ENCODE data around the gene ATP10A. TPM values are rescaled to one million over a fixed set of nuclear protein-coding genes. Genes with fewer than 3 reads are reported as not detected.
A peak's percentile ranks its signal among the peaks of the same experiment; 100 is the strongest.

The ATP10A gene
- total RNA-seq, 1 donor from 2014 or later: 0.26 TPM

DNA sequence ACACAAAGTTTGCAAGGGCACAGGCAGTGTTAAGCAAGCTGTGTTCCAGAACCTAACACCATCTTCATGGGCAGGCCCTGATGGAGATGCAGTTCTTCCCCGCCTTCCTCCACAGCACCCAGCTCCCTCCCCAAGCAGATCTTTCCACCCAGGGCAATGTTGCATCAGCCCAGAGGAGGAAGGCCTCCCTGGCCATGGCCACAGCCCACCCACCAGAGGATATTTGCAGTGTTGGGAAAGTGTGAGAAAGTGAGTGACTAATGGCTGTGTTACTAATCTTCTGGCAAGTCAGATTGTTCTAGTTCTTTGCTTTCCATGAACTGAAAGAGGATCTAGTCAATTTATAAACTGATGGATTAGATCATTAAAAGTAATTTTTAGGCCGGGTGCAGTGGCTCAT, 42.0 kb upstream of the ATP10A start:
- Histone ChIP-seq H3K4me3 (ENCODE audit: low read depth, low read length) (no peak overlapping the region), H3K36me3 (ENCODE audit: control insufficient read depth, insufficient read depth, low read length) (no peaks in the 10 kb centered on the region), H3K27me3 (ENCODE audit: control insufficient read depth, insufficient read depth, low read length) (no peaks in the 10 kb centered on the region)
- peak; percentile 94 for DNase-seq (ENCODE audit: low read depth)
- TF ChIP-seq CTCF (IDR thresholded peaks at IDR 0.05; ENCODE audit: insufficient read depth, low read length, severe bottlenecking): no peak
- peak; percentile 97 for FAIRE-seq

DNA sequence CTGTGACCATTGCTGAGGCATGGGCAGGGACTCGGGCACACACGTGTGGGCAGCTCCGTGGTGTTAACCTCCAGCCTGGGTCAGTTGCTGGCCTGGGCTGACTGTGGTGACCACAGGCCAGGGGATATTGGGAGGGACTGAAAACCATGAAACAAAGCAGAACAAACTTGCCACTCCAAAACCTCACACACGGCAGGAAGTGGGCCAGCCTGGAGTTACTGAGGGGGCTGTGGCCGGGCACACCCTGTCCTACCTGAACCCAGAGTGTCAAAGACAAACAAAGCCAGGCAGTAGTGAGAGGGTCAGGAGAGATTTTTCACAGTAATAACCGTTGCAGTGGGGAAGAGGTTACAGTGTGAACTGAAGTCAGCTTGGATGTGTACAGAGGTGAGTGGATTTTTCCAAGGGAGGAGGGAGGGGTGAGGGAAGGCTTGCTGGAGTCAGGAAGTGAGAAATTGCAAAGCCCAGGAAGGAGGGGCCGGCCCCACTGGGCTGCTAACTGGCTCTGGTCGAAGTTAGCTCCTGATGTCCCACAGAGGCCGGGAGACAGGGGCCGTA, 40.0 kb upstream of the ATP10A start:
- no peak for TF ChIP-seq CTCF (IDR thresholded peaks at IDR 0.05; ENCODE audit: insufficient read depth, low read length, severe bottlenecking)
- Histone ChIP-seq H3K27me3 (ENCODE audit: control insufficient read depth, insufficient read depth, low read length) (no peaks in the 10 kb centered on the region), H3K36me3 (ENCODE audit: control insufficient read depth, insufficient read depth, low read length) (no peaks in the 10 kb centered on the region), H3K4me3 (ENCODE audit: low read depth, low read length) (no peak overlapping the region)
- DNase-seq (ENCODE audit: low read depth): peak; percentile 69
- no peak for FAIRE-seq

- DNase-seq (ENCODE audit: low read depth) (no peak), FAIRE-seq (no peak)
- Histone ChIP-seq H3K27me3 (ENCODE audit: control insufficient read depth, insufficient read depth, low read length) (no peaks in the 10 kb centered on the region), H3K36me3 (ENCODE audit: control insufficient read depth, insufficient read depth, low read length) (no peaks in the 10 kb centered on the region), H3K4me3 (ENCODE audit: low read depth, low read length) (no peak overlapping the region)
- TF ChIP-seq CTCF (IDR thresholded peaks at IDR 0.05; ENCODE audit: insufficient read depth, low read length, severe bottlenecking): no peak
Observed at GRCh38 chr15:25901811-25902605, 38.9 kb upstream of the ATP10A start.

GRCh38 chr15:25900901-25901300, 37.8 kb upstream of the ATP10A start:
- Histone ChIP-seq H3K27me3 (ENCODE audit: control insufficient read depth, insufficient read depth, low read length) (no peaks in the 10 kb centered on the region), H3K36me3 (ENCODE audit: control insufficient read depth, insufficient read depth, low read length) (no peaks in the 10 kb centered on the region), H3K4me3 (ENCODE audit: low read depth, low read length) (no peak overlapping the region)
- DNase-seq (ENCODE audit: low read depth) (peak; percentile 94), FAIRE-seq (peak; percentile 60)
- no peak for TF ChIP-seq CTCF (IDR thresholded peaks at IDR 0.05; ENCODE audit: insufficient read depth, low read length, severe bottlenecking)

- no peak for DNase-seq (ENCODE audit: low read depth)
Observed at GRCh38 chr15:25900431-25900830, 37.3 kb upstream of the ATP10A start.

More at GRCh38 chr15:25900431-25900830, 37.3 kb upstream of the ATP10A start:
- Histone ChIP-seq H3K36me3 (ENCODE audit: control insufficient read depth, insufficient read depth, low read length) (no peaks in the 10 kb centered on the region), H3K27me3 (ENCODE audit: control insufficient read depth, insufficient read depth, low read length) (no peaks in the 10 kb centered on the region), H3K4me3 (ENCODE audit: low read depth, low read length) (no peak overlapping the region)
- no peak for FAIRE-seq
- TF ChIP-seq CTCF (IDR thresholded peaks at IDR 0.05; ENCODE audit: insufficient read depth, low read length, severe bottlenecking): no peak

All from bronchial epithelial cell (primary cell).